GM13977 (cell line): Measurements from ENCODE around the gene ENPP7.

Experiments used
- DNase-seq: peaks from one replicate; pipeline ENCODE4 v3.0.0; 2012; ENCODE audit warnings: low spot score
- in situ Hi-C: fragments of 300-500 bp; cut with MboI; formaldehyde crosslinking; loops from one replicate; pipeline ENCODE4 v1.12.0; 2022; ENCODE audit warnings: low sequenced_read_pairs, low pct_unique_long_range_greater_than_20kb, mixed read lengths, inconsistent platforms; ENCODE audit not compliant: unreplicated experiment
- TF ChIP-seq, protein P1 (sequence below): IDR thresholded peaks from 2 replicates; pipeline ENCODE4 v1.5.1; 2012; ENCODE audit warnings: mild to moderate bottlenecking, control low read depth; ENCODE audit not compliant: insufficient read depth; ENCODE audit errors: extremely low read depth, missing control alignments

The ENPP7 gene

DNA sequence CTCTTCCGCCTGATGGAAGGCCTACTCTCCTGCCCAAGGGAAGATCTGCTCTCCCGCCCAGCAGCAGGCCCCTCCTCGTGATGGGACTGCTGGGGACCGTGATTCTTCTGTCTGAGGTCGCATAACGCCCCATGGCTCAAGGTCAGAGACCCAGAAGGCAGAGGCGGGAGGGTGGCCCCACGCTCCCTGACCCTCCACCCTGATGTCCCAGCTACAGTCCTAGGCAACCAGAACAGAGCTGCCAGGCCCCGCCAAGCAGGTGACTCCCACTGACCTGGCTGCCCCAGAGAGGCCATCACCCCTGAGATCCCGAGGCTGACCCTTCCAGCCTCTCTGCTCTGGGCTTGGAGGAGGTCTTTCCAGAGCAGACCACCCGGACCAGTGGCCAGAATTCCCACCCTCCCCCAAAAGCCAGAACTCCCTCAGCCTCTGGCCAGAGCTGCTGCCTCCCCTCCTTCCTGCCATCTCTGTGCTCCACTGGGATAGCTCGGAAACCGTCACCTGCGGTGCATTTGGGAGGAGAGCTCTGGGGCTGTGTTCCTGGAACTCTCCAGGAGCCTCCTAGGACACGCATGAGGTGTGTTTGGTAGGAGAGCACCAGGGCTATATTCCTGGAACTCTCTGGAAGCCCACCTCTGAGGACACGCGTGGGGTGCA lies 7.3 kb downstream of the ENPP7 start:
- DNase-seq = no peak
- TF ChIP-seq, protein P1, sequence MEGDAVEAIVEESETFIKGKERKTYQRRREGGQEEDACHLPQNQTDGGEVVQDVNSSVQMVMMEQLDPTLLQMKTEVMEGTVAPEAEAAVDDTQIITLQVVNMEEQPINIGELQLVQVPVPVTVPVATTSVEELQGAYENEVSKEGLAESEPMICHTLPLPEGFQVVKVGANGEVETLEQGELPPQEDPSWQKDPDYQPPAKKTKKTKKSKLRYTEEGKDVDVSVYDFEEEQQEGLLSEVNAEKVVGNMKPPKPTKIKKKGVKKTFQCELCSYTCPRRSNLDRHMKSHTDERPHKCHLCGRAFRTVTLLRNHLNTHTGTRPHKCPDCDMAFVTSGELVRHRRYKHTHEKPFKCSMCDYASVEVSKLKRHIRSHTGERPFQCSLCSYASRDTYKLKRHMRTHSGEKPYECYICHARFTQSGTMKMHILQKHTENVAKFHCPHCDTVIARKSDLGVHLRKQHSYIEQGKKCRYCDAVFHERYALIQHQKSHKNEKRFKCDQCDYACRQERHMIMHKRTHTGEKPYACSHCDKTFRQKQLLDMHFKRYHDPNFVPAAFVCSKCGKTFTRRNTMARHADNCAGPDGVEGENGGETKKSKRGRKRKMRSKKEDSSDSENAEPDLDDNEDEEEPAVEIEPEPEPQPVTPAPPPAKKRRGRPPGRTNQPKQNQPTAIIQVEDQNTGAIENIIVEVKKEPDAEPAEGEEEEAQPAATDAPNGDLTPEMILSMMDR = no peak
- in situ Hi-C loops = no loop called here

DNA sequence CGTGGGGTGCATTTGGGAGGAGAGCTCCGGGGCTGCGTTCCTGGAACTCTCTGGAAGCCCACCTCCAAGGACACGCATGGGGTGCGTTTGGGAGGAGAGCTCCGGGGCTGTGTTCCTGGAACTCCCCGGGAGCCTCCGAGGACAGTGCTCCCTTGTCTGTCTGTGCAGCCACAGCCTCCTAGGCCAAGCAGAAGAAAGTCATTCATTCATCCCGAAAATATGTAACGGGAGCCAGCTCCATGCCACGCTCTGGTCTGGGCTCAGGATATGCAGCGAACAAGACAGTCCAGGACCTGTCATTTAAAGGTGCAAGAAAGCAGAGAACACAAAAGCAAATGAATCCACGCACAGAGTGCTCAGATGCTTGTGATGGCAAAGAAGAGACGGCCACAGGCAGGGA lies 7.9 kb downstream of the ENPP7 start:
- DNase-seq = no peak
- in situ Hi-C loops = no loop called here
- TF ChIP-seq, protein P1 = no peak

DNA sequence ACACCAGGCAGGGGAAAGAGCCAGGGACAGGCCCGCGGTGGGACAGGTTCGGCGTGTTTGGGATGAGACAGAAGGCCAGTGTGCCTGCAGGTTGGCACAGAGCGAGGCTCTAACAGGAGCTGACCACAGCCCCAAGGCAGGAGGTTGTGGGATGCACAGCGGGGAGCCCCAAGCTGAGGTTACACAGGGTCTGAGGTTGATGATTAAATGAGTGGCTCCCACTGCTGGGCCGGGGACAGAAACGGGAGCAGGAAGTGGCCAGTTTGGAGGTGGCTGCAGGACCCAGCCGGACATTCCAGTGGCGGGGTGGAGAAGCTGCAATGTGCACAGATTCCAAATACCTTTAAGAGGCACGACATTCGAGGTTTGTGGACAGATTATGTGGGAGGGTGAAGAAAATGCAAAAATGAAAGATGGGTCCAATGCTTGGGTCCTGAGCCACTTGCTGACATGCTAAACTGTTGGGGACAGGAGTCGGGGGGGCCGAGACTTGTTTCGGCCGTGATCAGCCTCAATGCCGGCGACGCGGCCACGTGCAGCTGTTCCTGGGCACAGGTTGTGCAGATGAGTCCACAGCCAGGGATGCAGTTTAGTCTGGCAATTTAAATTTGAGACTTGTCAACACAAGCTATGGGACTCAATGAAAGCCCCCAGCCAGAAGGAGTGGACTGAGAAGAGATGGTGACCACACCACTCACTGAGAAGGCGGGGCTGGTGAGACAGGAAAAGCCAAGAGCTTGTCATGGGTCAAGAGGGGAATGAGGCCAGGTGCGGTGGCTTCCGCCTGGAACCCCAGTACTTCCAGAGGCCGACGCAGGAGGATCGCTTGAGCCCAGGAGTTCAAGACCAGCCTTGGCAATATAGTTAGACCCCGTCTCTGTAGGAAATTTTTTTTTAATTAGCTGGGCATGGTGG lies 8.7 kb downstream of the ENPP7 start:
- in situ Hi-C loops = no loop called here
- no peak for DNase-seq
- TF ChIP-seq, protein P1 = no peak

DNA sequence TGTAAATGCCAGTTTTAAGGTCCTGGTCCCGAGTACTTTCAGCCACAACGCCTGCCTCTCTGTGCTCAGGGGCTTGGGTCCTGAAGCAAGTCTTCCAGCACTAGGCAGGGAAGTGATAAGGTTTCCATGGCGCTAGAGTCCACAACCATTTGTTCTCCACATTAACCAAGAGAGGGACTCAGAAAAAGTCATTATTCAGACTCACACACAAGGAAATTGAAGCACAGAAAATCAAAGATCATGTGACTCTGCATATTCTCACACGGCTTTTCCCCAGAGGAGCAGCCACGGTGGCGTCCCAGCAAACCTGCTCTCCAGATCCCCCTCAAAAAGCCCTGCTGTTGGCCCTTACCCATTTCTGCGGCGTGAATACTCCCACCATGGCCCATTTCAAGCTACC lies 9.7 kb downstream of the ENPP7 start:
- in situ Hi-C loops = no loop called here
- DNase-seq = no peak
- TF ChIP-seq, protein P1 = no peak

DNA sequence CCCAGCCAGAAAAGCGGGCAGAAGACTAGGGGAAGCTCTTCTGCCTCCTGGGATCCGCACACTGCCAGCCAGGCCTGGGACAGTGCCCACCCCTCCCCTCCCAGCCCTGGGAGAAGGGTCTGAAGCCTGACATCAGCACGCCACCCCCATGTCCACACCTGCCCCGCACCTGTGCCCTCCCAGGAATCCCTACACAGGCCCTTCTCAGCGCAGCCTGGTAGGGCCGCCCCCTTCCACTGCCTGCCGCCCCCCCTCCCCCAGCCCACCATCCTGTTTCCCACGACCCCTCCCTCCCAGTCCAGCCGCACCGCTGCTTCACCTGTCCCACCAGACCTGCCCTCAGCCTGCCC lies 10.6 kb downstream of the ENPP7 start:
- TF ChIP-seq, protein P1 = no peak
- in situ Hi-C loops = no loop called here
- no peak for DNase-seq

DNA sequence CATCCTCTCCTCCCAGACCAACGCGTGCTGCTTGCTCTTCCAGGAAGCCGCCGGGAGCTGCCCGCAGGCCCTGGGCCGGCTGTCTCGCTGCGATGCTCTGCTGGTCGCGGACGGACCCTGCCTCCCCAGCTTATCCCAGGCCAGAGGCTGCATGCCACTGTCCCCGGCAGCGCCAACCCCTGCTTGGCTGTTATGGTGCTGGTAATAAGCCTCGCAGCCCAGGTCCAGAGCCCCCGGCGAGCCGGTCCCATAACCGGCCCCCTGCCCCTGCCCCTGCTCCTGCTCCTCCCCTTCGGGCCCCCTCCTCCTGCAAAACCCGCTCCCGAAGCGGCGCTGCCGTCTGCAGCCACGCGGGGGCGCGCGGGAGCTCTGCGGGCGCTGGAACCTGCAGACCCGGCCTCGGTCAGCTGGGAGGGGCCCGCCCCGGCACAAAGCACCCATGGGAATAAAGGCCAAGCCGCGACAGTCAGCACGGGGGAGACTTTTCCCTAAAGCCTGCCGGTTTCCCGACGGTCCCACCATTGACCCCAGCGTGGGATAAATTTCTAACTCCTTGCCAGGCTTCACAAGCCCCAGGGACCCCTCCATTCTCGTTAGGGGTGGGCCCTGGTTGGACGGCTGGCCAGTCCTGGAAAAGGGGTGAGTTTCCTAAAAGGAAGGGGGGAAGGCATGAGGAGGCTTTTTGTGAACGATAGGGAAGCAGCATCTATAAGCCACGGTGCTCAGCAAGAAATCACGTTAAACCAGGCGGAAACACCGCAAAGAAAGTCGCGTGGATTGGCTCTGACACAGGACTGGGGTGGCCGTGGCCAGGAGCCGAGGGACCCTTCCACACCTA lies 11.2 kb downstream of the ENPP7 start:
- TF ChIP-seq, protein P1 = peak; percentile 96
- peak; percentile 86 for DNase-seq
- in situ Hi-C loops = no loop called here
